Fibroblast of mammary gland (primary cell): ENCODE measurements around the gene HOXD12.

ENCODE experiments used
- DNase-seq: peaks from one replicate; pipeline ENCODE4 v3.0.0-alpha.2; 2010; ENCODE audit warnings: low read depth
- H3K4me3 ChIP-seq: 2 replicates; pipeline ENCODE4 v1.5.1; 2011; ENCODE audit warnings: low read depth, mild to moderate bottlenecking, low read length, moderate library complexity; ENCODE audit not compliant: control insufficient read depth
- CTCF ChIP-seq: conservative IDR thresholded peaks from 2 replicates; pipeline ENCODE4 v1.5.1; 2011; ENCODE audit warnings: low read depth, low read length, inconsistent platforms; ENCODE audit not compliant: control insufficient read depth, insufficient read depth

HOXD12 gene

GRCh38 chr2:176147210-176147799 lies 47.7 kb downstream of the HOXD12 start:
- DNase-seq, result no peak
- H3K4me3 ChIP-seq, result no peak overlapping the region
- TF ChIP-seq CTCF, result no peak

- no peak overlapping the region for H3K4me3 ChIP-seq
- DNase-seq, result no peak
- TF ChIP-seq CTCF, result no peak
These were observed 48.4 kb downstream of the HOXD12 start for GRCh38 chr2:176147800-176148496.

DNA sequence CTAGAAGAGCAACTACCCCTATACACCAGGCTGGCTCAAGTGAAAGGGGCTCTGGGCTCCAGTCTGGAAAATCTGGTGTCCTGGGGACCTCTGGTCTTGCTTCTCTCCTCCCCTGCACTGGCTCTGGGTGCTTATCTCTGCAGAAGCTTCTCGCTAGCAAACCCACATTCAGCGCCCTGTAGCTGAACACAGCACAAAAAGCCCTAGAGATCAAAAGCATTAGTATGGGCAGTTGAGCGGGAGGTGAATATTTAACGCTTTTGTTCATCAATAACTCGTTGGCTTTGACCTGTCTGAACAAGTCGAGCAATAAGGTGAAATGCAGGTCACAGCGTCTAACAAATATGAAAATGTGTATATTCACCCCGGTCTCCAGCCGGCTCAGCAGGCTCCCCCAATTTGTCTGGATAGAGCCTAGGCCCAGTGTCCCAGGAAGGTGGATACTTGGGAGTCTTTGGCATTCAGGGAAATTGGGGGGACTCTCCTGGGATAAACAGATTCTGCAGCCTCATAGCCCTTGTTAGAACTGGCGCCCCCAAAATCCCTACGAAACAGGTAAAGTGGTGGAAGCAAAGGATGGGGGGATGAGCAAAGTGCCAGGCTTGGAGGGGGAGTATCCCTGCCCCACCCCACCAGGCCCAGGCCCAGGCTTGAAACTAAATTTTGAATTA lies 49.3 kb downstream of the HOXD12 start:
- DNase-seq, result no peak
- no peak for TF ChIP-seq CTCF

GRCh38 chr2:176149481-176149938 lies 49.9 kb downstream of the HOXD12 start:
- H3K4me3 ChIP-seq, result no peak overlapping the region
- no peak for TF ChIP-seq CTCF
- no peak for DNase-seq

More for the DNA sequence above, 49.3 kb downstream of the HOXD12 start:
- H3K4me3 ChIP-seq, result no peak overlapping the region

DNA sequence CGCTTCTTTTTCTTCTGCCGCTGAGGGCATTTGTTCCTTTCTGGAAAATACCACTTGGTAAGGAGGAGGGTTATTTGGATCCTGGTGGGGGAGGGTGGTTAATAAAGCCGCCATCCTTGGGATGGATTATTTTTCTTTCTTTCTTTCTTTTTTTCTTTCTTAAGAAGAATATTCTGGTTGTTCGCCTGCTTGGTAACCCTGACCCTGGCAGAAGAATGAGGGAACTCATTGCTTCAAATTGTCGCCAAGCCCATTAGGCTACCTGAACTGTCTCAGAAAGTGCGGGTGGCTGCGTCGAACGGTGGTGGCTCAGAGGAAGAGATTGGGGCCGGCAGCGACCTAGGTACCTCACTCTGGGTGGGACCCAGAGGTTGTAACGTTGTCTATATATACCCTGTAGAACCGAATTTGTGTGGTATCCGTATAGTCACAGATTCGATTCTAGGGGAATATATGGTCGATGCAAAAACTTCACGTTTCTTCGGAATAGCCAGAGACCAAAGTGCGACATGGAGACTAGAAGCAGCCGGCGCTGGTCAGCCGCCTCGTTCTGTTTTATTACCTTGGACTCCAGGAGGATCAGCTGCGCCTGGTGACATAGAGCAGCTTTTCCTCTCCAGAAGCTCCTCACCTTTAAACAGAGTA lies 50.5 kb downstream of the HOXD12 start:
- H3K4me3 ChIP-seq, result no peak overlapping the region
- no peak for TF ChIP-seq CTCF
- no peak for DNase-seq

DNA sequence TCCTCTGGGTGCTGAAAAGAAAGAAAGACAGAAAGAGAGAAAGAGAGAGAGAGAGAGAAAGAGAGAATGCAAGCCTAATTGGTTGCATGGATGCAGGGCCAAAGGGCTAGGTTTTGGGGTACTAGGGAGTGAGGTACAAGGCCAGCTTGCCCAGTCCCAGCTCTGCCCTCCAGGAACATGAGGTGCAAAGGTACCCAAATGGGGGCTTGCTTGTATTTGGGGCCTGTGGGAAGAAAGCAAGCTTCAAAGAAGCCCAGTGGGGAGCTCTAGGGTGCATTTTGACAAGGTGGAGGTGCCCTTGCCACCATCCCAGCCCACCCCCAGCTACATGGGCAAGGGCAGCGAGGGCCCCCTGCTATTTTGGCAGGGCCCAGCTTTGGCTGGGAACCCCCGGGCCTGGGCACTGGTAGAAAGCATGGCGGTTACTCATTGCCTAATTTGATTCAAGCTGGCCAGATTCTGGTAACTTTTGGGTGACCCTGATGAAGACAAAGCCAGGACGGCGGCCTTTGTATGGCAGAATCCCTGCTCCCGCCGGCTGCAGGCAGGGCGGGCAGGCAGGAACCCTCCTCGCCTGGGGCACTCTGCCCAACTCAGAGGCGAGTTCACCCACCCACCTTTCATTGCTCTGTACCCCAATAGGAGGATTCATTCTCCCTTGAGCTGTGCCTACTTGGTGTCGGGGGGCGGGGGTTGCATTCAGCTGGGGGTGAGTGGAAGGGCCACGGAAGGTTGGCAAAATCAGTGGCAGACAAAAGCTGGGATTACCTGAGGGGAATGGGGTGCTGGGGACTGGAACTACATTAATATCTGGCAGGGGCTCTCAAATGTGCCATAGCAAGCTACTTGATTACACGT lies 51.2 kb downstream of the HOXD12 start:
- no peak overlapping the region for H3K4me3 ChIP-seq
- no peak for DNase-seq
- no peak for TF ChIP-seq CTCF
